OCI-LY7 (cell line): ENCODE data around the gene TXNDC2. TPM values are rescaled to one million over a fixed set of nuclear protein-coding genes. Genes with fewer than 3 reads are reported as not detected.

Experiments
- BruUV-seq: library from RNA; stranded (reverse); fragments of 400-500 nt; replicated peaks from 2 replicates; lab custom pipeline; 2021; lab: Mats Ljungman, UMichigan
- CTCF ChIA-PET: fragments of 300-600 bp; sonication (Branson Sonifier 250); formaldehyde crosslinking; loops from one replicate; lab custom pipeline; 2022; ENCODE audit warnings: antibody characterized with exemption; ENCODE audit not compliant: unreplicated experiment; lab: Charles Lee
- POLR2A ChIA-PET: fragments of 300-600 bp; sonication (Branson Sonifier 250); formaldehyde crosslinking; loops from one replicate; lab custom pipeline; 2022; ENCODE audit warnings: antibody characterized with exemption; lab: Charles Lee
- DNase-seq: peaks from one replicate; pipeline ENCODE4 v3.0.0-alpha.2; 2015; ENCODE audit warnings: low spot score
- H2AFZ ChIP-seq: fragments of 200-600 bp; sonication (generic), shearing (Covaris generic); 2 replicates; pipeline ENCODE4 v1.6.1; 2014; ENCODE audit warnings: mild to moderate bottlenecking, antibody characterized with exemption, low read length, moderate library complexity
- H3K27ac ChIP-seq: fragments of 200-600 bp; sonication (generic); 2 replicates; pipeline ENCODE4 v1.5.1; 2014; ENCODE audit warnings: mixed run types, low read depth, mild to moderate bottlenecking, moderate library complexity, low read length, inconsistent platforms; ENCODE audit not compliant: poor library complexity, severe bottlenecking
- H3K36me3 ChIP-seq: fragments of 200-600 bp; sonication (generic); 2 replicates; pipeline ENCODE4 v1.6.1; 2014; ENCODE audit warnings: mild to moderate bottlenecking, antibody characterized with exemption, low read length, moderate library complexity, mixed read lengths; ENCODE audit not compliant: insufficient read depth
- H3K4me1 ChIP-seq: fragments of 200-600 bp; sonication (generic); 2 replicates; pipeline ENCODE4 v1.5.1; 2014; ENCODE audit warnings: mild to moderate bottlenecking, low read length; ENCODE audit not compliant: insufficient read depth, poor library complexity, severe bottlenecking
- H3K4me2 ChIP-seq: fragments of 200-600 bp; sonication (generic); 2 replicates; pipeline ENCODE4 v1.6.1; 2014; ENCODE audit warnings: mild to moderate bottlenecking, low read length
- H3K4me3 ChIP-seq: fragments of 200-600 bp; sonication (generic); 2 replicates; pipeline ENCODE4 v1.5.1; 2014; ENCODE audit warnings: mild to moderate bottlenecking, low read depth, low read length; ENCODE audit not compliant: poor library complexity, severe bottlenecking
- H3K79me2 ChIP-seq: fragments of 200-600 bp; sonication (generic); 2 replicates; pipeline ENCODE4 v1.6.1; 2016; ENCODE audit warnings: low read depth, mild to moderate bottlenecking, low read length, moderate library complexity, mixed read lengths; ENCODE audit not compliant: insufficient read depth
- H3K9me2 ChIP-seq: fragments of 200-600 bp; sonication (generic); 2 replicates; pipeline ENCODE4 v1.6.1; 2016; ENCODE audit warnings: mild to moderate bottlenecking, low read length, mixed read lengths; ENCODE audit not compliant: insufficient read depth
- H3K9me3 ChIP-seq: fragments of 200-600 bp; sonication (generic); 2 replicates; pipeline ENCODE4 v1.6.1; 2014; ENCODE audit warnings: mild to moderate bottlenecking, mixed run types, low read length, mixed read lengths
- H4K20me1 ChIP-seq: fragments of 200-600 bp; sonication (generic); 2 replicates; pipeline ENCODE4 v1.6.1; 2014; ENCODE audit warnings: mild to moderate bottlenecking, antibody characterized with exemption, low read length, moderate library complexity, mixed read lengths; ENCODE audit not compliant: insufficient read depth
- CTCF ChIP-seq: fragments of 200-600 bp; sonication (generic); conservative IDR thresholded peaks from 2 replicates; pipeline ENCODE4 v1.5.1; 2014; ENCODE audit warnings: mild to moderate bottlenecking, antibody characterized with exemption, low read length, moderate library complexity, mixed read lengths
- EZH2phosphoT487 ChIP-seq: fragments of 200-600 bp; sonication (generic); IDR thresholded peaks from 2 replicates; pipeline ENCODE4 v1.6.1; 2018; ENCODE audit warnings: low read depth, borderline replicate concordance, mild to moderate bottlenecking, mixed run types, antibody characterized with exemption, low read length, moderate library complexity, mixed read lengths
- intact Hi-C: fragments of 100-400 bp; cut with micrococcal nuclease; formaldehyde crosslinking; loops from one replicate; pipeline ENCODE4 v1.10.0; 2022; ENCODE audit not compliant: unreplicated experiment
- total RNA-seq, 2 experiments: library from RNA; depleted of rRNA in 1 of 2; stranded (reverse); fragments of >200 nt in 1 of 2; shearing (Covaris generic) in 1 of 2; gene quantifications; 2 replicates each; pipeline ENCODE4 v1.2.3, GENCODE V29; 2014 to 2022

The TXNDC2 gene
- total RNA-seq, 2 experiments from 2014 or later = not detected

- POLR2A ChIA-PET = interaction anchor here (0.9 kb wide), 1 partner anchor 46 kb away, joined by 4 read pairs; no protein-coding TSS in a partner anchor
- H3K4me2 ChIP-seq = no peak overlapping the region
- BruUV-seq = no TSS peak
Measured at GRCh38 chr18:9850309-9850708, 35.5 kb upstream of the TXNDC2 start.

GRCh38 chr18:9851511-9851910 is 34.3 kb upstream of the TXNDC2 start:
- H3K79me2 ChIP-seq = no peaks in the 10 kb centered on the region
- no peak overlapping the region for H3K27ac ChIP-seq
- CTCF ChIA-PET = no interaction called here
- no peak overlapping the region for H2AFZ ChIP-seq
- no peaks in the 10 kb centered on the region for H3K9me3 ChIP-seq
- no peaks in the 10 kb centered on the region for H4K20me1 ChIP-seq
- no peak overlapping the region for H3K4me2 ChIP-seq
- no peak for DNase-seq
- no peak overlapping the region for H3K4me3 ChIP-seq
- intact Hi-C loops = no loop called here
- POLR2A ChIA-PET = interaction anchor here (0.6 kb wide), 1 partner anchor 9 kb away, joined by 3 read pairs; no protein-coding TSS in a partner anchor
- TF ChIP-seq EZH2phosphoT487 (no peak), CTCF (no peak)
- no TSS peak for BruUV-seq
- no peaks in the 10 kb centered on the region for H3K36me3 ChIP-seq
- H3K9me2 ChIP-seq = no peaks in the 10 kb centered on the region
- H3K4me1 ChIP-seq = no peaks in the 10 kb centered on the region

More at GRCh38 chr18:9850309-9850708, 35.5 kb upstream of the TXNDC2 start:
- H2AFZ ChIP-seq = no peak overlapping the region
- no peaks in the 10 kb centered on the region for H4K20me1 ChIP-seq
- no peaks in the 10 kb centered on the region for H3K9me3 ChIP-seq
- intact Hi-C loops = no loop called here
- CTCF ChIA-PET = no interaction called here
- H3K9me2 ChIP-seq = no peaks in the 10 kb centered on the region
- H3K4me1 ChIP-seq = no peaks in the 10 kb centered on the region
- TF ChIP-seq EZH2phosphoT487 = no peak
- TF ChIP-seq CTCF = no peak
- no peaks in the 10 kb centered on the region for H3K79me2 ChIP-seq
- H3K36me3 ChIP-seq = no peaks in the 10 kb centered on the region
- no peak overlapping the region for H3K27ac ChIP-seq
- DNase-seq = no peak
- no peak overlapping the region for H3K4me3 ChIP-seq

- no peaks in the 10 kb centered on the region for H4K20me1 ChIP-seq
- POLR2A ChIA-PET = no interaction called here
- H3K9me3 ChIP-seq = no peaks in the 10 kb centered on the region
- BruUV-seq = no TSS peak
- H3K9me2 ChIP-seq = no peaks in the 10 kb centered on the region
- TF ChIP-seq CTCF (no peak), EZH2phosphoT487 (no peak)
- no peak overlapping the region for H3K27ac ChIP-seq
- H3K4me2 ChIP-seq = no peak overlapping the region
- no peak overlapping the region for H2AFZ ChIP-seq
- H3K36me3 ChIP-seq = no peaks in the 10 kb centered on the region
- H3K4me3 ChIP-seq = no peak overlapping the region
- CTCF ChIA-PET = no interaction called here
- DNase-seq = no peak
- H3K79me2 ChIP-seq = no peaks in the 10 kb centered on the region
- intact Hi-C loops = no loop called here
- H3K4me1 ChIP-seq = no peaks in the 10 kb centered on the region
Measured at GRCh38 chr18:9852266-9853081, 33.3 kb upstream of the TXNDC2 start.
